GM18508 (cell line): ENCODE results near the gene RFXANK.
A peak's percentile ranks its signal among the peaks of the same experiment; 100 is the strongest.
"Not testable (repeated sequence)": the region's sequence is repeated elsewhere in the genome, so short reads cannot be mapped to it uniquely, and the experiment has no call there.

ENCODE experiments used
- ATAC-seq: cut with Tn5 transposase; IDR thresholded peaks from one replicate; pipeline ENCODE4 v1.9.1; 2021; ENCODE audit warnings: moderate number of reproducible peaks; ENCODE audit not compliant: insufficient read depth, unreplicated experiment

The RFXANK gene

DNA sequence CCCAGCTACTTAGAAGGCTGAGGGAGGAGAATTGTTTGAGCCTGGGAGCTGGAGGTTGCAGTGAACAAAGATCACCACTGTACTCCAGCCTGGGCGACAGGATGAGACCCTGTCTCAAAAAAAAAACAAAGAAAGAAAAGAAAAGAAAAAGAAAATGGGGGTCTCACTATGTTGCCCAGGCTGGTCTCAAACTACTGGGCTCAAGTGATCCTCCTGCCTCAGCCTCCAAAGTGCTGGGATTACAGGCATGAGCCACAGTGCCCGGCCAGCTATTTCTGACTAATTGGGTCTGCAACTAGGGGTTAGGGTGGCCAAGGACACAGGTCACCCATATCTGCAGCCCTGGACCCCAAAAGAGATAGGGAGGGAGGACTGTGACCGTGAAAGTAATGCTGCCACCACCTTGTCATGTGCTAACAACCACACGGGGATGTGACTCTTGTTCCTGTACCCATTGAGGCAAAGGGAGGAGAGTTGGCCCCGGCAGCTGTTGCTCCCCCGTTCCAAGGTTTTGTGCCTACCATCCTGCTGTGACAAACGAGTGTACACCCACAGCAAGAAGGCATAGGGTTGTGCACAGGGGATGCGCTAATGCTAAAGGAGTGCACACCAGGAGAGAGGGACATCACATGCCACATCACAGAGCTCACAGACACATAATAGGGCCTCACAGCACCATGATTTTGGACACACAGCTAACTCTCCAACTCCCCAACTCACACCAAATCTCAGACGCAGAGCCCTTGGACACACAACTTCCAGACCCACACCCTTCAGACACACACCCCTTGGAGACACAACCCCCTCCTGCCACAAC lies 22.6 kb upstream of the RFXANK start:
- ATAC-seq, result no peak

DNA sequence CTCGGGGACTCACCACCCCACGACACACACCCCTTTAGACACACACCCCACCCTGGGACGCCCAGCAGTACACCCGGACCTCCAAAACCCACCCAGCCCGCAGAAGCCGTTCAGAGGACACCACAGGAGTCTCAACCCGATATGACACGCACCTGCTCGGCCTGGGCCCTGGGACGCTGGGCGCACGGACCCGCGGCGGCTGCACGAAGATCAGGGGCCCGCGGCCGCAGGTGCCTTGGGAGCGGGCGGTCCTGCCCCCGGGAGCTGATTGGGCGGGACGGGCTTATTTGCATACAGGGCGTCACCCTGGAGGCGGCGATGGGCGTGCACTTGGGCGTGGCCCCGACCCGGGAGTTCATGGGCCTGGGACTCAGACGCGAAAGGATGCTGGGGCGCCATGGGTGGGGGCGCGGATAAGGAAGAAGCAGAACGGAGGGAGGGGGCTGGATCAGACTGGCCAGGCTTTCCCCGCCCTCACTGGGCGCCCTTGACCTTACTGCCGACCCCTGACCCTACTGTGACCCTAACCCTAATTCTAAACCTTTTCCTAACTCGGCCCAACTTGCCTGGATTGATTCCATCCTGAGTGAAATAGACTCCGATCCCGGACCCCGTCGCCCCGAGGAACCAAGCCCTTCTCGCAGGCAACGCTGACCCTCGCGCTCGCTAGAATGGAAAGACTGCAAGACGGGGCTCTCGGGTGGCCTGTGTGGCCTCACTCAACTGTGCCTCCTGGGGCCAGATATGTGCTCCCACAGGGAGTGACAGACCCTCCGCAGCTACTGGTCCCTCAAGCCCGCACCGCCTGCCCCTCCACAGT lies 21.8 kb upstream of the RFXANK start, which contains the start of gene MEF2B:
TSS of gene MEF2B (minus strand) at position 211 of the 820 bp plus-strand sequence. CDS start 19,528 bp downstream, outside the sequence.
- peak; percentile 62 for ATAC-seq

DNA sequence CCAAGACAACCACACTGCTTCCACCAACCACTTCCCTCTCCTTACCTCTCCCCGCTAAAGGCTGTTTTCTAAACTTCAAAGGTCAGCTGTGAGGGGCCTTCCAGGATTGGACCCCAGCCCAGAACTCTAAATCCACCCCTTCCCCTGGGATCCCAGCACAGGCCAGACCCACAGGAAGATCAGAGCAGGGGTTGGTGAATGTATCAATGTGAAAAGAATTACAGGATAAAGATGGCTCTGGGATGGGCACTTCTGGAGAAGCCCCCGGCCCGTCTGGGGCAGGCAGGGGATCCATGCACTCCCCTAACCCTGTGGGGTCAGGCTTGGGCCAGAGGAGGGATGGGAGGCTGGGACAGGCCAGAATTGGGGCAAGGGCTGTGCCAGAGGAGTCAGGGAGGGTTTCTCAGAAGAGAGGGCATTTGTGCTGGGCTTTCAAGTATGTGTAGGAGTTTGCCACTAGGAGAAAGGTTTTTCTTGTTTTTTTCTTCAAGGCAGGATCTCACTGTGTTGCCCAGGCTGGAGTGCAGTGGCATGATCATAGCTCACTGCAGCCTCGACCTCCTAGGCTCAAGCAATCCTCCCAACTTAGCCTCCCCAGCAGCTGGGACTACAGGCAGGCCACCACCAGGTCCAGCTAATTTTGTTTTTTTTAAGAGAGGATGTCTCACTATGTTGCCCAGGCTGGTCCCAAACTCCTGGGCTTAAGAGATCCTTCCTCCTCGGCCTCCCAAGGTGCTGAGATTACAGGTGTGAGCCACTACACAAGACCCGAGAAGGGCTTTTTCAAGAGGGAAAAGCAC lies 21.0 kb upstream of the RFXANK start:
- no peak for ATAC-seq

DNA sequence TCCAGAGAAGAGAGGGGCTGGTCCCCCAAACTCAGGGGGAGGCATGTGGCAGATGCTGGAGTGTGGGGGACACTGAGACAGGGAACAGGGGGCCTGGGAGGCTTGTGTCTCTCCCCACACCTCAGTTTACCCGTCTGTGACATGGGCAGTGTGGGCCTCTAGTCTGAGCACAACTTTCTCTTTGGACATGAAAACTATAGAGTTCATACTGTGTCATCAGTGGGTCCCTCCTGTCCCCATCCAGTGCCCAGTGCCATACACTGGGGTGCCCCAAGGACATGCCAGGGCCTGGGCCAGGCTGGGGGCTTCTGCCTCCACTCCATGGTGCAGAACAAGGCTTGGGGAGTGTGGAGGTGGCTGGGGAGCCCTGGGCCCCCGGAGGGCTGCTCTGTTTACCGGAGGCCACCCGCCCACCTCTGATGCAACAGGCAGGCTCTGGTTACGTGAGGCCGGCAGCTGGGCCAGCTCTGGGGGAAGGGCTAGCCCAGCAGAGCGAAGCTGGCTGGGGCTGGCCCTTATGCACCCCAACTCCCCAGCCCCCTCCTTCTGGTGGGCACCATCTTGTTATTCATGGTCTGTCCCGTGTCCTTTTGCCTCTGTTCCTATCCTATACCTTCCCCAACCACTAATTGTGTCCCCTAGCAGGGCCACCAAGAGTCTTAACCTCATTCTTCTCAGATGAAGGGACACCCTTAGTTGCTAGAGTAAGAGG lies 20.1 kb upstream of the RFXANK start:
- ATAC-seq, result no peak

DNA sequence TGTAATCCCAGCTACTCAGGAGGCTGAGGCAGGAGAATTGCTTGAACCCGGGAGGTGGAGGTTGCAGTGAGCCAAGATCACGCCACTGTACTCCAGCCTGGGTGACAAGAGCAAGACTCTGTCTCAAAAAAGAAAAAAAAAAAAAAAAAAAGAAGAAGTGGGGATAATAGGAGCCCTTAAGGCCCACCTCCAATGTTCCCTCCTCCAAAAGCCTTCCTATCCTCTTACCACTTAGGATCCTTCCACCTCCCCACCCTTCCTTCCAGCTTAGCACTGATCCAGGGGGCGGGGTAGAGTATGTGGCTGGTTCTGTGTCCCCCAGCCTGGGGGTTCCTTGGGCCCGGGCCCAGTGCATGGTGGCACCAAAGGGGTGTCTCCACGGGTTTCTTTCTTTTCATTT lies 18.8 kb upstream of the RFXANK start:
- ATAC-seq, result not testable (repeated sequence)

DNA sequence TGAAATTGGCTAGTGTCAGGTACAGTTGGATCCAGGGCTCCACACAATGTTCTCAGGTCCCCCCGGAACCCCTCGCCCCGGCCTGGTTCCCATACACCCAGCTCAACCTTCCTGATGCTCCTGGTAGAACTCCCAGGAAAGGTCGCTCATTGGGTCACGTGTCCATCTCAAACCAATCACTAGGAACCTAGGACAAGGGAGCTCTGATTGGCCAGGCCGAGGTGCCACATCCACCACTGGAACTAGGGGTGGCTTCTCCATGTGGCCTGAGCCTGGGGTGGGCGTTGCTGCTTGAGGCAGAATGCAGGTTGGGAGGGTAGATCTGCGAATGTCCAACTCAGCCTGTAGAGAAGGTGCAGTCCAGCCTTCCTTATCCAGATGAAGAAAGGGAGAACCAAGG lies 15.1 kb upstream of the RFXANK start:
- ATAC-seq, result no peak

DNA sequence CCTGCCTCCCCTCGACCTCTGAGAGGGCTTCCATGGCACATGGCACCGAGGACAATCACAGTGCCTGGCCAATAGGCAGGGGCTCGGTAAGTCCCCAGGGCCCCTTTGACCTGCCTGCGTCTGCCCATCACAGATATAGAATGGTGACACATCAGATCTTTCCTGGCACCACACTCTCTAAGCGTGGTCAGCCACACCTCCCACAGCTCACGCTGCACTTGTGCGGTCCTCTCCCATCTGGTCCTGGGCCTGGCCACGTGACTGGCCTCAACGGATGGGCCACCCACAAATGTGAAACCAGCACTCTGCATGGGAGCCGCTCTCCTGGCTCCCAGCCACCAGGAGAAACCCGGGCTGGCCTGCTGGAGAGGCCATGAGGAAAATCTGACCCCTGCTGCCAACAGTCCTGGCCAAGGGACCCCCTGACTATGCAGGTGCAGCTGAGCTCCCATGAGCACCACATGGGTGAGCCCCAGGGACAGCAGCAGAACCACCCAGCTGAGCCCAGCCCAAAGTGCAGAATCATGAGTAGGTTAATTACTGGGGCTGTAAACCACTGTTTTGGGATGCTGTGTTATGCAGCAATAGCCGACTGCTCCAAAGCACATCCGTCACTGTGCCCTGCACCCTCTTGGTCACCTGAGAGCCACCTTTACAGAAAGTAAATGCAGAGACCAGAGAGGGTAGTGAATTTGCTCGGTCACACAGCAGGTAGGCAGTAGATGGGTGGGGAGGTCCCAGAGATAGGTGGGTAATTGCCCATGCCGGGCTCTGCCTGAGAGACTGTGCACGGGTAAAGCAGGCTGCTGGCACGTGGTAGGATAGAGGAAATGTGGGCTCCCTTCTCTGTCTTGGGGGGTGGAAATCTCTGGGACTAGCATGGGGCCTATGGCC lies 12.3 kb upstream of the RFXANK start:
- no peak for ATAC-seq

DNA sequence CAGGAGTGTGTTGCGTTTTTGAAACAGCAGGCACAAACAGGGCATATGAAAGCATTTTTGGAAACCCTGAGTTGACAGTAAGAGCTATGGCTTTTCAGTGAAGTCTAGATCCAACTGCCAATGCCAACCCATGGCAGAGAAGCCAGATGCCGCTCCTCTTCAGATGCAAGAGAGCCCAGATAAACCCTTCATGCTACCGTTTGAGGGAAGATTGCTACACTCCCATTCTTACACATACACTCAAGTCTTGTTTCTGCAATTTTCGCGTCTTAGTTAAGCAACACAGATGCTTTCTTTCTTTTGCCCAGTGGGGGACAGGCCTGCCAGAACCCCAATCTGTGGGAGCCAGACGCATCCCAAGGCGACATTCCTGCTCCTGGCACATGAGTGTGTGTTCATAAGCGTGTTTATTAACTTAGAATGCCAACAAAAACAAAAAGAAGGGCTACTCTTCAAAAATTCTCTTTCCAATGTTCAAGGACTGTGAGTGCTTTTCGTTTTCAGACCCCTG lies 10.5 kb upstream of the RFXANK start:
- ATAC-seq, result no peak

DNA sequence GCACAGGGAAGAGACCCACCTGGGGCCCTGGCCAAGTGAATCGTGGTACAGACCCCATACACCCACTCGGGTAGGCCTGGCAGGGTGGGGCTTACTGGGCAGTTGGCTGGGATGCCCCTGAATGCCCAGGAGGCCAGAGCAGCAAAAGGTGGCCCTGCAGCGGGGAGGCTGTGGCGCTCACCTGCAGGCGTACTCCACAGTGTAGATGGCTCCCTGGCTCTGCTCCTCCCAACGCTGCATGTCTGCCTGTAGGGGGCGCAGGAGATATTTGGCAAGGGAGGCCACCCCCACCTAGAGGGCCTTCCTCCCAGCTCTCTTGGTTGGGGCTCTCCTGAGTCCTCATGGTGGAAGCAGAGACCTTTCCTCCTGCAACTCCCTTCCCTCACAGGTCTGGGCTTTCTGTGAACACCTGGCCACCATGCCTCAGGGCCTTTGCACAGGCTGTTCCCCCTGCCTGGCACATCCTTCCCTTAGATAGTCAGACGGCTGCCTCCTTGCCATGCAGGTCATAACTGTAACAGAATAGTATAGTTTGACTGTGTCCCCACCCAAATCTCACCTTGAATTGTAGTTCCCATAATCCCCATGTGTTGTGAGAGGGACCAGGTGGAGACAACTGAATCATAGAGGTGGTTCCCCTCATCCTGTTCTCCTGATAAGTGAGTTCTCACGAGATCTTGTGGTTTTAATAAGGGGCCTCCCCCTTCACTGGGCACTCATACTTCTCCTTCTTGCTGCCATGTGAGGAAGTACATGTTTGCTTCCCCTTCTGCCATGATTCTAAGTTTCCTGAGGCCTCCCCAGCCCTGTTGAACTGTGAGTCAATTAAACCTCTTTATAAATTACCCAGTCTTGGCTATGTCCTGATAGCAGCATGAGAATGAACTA lies 6.0 kb upstream of the RFXANK start:
- ATAC-seq, result no peak

DNA sequence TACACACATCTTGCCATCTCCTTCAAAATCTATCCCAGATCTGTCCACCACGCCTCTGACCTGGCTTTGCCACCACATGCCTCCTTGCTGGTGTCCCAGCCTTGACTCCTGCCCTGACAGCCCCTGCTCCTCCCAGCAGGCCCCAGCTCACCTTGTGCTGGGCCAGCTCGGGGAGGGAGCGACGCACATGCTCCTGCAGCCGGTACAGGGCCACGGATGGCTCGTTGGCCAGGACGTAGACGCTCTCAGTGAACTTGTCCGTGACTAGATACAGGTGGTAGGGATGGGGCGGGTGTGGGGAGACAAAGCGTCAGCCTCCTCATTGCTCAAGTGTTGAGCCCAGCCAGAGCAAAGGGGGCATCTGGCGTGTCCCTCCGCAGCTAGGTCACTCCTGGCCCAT lies 5.3 kb upstream of the RFXANK start:
- ATAC-seq, result no peak

DNA sequence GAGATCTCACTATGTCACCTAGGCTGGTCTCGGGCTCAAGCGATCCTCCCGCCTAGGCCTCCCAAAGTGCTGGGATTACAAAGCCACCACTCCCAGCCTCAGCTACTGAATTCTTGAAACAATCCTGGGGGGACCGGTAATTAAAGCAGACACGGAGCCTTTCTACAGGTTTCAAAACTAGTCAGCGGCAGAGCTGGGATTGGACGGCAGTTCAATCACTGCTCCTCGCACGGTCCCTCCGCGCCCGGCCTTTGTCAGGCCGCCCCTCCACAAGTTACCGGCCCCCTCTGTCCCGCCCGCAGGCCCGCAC lies 335 bp upstream of the RFXANK start:
- ATAC-seq, result no peak

DNA sequence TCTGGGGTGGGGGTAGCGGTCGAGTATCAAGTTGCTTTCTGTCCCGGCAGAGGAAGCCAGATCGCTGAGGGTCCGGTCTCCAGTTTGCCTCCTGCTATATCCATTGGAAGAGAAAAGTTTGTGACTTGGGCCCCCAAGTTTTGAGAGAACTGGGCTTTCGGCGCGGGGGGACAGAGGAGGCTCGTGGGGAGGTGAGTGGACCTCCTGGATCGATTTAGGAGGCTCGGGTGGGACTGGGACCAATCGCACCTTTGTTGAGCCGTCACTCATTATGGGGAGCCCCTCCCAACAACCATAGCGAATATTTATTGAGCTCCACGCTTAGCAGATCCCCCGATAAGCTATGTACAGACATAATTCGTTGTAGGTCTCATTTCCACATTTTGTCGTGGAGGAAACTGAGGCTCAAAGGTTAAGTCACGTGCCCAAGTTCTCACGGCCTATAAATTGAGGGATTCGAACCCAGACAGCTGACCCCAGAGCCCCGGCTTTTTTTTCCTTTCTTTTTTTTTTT lies 909 bp downstream of the RFXANK start:
- ATAC-seq, result no peak

DNA sequence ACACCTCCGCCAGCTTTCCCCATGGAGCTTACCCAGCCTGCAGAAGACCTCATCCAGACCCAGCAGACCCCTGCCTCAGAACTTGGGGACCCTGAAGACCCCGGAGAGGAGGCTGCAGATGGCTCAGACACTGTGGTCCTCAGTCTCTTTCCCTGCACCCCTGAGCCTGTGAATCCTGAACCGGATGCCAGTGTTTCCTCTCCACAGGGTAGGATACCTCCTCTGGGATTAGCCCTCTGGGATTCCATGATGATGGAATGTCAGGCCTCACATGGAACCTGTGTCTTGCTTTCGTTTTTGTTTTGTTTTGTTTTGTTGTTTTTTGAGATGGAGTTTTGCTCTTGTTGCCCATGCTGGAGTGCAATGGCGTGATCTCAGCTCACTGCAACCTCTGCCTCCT lies 1.9 kb downstream of the RFXANK start:
- no peak for ATAC-seq

DNA sequence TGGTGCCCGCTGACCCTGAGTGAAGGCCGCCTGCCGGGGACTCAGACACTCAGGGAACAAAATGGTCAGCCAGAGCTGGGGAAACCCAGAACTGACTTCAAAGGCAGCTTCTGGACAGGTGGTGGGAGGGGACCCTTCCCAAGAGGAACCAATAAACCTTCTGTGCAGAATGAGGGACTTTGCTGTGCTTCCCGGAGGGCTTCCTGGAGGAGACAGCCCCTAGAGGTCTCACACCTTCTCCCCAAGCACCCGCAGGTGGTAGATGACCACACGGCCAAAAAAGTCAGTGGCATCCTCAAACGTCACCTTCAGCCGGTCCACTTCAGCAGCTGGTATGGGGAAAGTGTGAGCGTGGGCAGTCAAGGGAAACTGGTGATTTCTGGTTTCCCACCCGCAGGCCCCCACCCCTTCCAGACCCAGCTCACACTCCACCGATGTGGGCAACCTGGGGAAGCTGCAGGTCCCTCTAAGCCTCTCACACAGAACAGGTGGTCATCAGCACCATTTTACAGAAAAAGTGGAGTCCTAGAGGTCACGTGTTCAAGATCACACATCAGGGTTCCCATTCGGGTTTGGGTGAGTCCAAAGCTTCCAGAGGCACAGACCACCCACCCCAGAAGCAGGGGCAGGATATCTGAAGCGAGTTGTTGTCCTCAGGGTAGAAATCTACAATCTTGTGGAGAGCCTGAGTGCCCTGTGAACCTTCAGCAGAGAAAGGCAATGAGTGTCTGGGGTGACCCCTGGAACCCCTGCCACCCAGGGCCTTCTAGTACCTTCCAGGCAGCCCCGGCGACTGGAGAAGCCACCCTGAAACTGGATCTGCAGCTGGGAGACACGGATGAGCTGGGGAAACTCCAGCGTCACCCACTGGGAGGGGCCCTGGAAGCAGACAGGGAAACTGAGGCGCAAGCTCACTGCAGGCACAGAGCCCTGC lies 9.9 kb downstream of the RFXANK start:
- no peak for ATAC-seq

DNA sequence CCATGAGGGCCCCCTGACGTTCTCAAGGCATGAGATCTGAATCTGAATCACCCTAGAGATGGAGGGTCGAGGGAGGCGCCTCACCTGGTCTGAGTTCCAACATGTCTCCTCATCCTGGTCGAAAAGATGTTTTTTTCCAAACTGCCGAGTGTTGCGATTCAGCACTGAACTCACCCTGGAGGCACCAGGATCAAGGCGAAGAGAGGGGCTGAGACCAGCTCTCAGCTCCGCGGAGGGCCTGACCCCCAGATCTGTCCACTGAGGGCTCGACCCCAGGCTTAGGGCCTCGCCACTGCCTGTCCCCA lies 10.6 kb downstream of the RFXANK start:
- no peak for ATAC-seq

DNA sequence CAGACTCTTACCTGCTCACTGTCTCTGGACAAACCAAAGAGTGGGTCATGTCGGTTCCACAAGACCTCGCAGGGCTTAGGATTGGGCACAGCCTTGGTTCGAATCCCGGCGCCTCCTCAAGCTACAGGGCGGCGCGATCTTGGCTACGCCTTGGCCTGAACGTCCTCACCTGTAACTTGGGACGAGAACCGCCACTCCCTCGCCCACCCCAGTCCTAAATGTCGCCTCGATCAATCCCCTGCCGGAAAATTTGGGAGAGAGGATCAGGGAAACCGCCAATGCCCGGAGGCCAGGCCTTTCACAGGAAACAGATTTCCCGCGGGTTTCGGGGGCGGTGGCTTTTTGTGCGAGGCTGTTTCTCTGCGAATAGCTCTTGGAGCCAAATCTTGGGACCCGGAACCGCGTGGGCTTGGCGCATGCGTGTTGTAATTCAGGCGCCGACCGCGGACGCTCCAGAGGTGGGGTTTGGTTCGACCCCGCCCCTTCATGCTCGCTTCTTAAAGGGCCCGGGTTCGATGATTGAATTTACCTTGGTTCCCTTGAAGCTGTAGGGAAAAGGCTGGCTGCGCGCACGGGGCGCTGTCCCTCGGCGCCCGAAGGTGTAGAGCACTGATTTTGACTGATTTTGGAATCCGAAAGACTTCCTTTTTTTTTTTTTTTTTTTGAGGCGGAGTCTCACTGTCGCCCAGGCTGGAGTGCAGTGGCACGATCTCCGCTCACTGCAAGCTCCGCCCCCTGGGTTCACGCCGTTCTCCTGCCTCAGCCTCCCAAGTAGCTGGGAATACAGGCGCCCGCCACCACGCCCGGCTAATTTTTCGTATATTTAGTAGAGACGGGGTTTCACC lies 11.2 kb downstream of the RFXANK start, which contains the start of gene NR2C2AP:
TSS of gene NR2C2AP (minus strand) at position 403 of the 845 bp plus-strand sequence. CDS start at position 49, 354 bp downstream.
- no peak for ATAC-seq
